GM18507 (cell line): ENCODE results near the gene GNAT1.
"Not testable (repeated sequence)": the region's sequence is repeated elsewhere in the genome, so short reads cannot be mapped to it uniquely, and the experiment has no call there.

Experiments
- DNase-seq: peaks from one replicate; pipeline ENCODE4 v3.0.0; 2011; ENCODE audit warnings: low read depth; ENCODE audit not compliant: insufficient read length; ENCODE audit errors: extremely low spot score
- FAIRE-seq: peaks from 2 replicates; lab custom pipeline; 2011; peaks lifted over from hg19 to GRCh38; lab: Jason Lieb, UNC

GNAT1 gene

DNA sequence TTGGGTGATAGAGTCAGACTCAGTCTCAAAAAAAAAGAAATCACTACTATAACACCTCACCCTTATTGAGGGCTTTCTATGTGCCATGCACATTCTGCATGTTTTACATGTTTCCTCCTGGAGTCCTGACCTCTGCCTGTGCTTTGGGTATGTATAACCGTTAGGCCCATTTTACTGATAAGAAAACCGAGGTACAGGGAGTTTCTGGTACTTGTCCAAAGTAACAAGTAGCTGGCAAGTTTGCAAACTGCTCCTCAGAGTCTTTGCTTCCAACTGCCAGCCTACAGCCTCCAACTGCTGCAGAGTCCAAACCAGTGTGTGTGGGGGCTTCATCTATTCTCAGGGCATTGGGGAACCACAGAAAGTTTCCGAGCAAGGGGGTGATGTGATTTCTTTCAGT, 40.9 kb downstream of the GNAT1 start:
- DNase-seq (no peak), FAIRE-seq (no peak)

DNA sequence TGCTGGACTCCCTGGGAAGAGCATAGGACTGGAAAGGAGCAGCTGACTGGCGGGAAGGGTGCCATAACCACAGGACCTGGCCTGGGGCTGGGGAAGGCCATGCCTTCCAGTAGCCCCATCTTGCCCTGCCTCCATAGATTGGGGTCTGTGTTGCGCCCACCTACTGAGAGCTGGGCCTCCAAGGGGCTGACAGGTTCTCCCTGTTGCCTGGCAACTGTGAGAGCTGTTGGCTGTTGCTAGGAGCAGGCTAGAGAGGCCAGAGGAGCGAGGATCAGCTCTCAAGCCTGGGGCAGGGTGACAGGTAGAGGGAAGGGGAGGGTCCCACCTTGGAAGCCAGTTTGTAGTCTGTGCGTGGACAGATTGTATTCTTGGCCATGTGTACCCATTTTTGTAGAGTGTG, 41.8 kb downstream of the GNAT1 start:
- no peak for FAIRE-seq

DNA sequence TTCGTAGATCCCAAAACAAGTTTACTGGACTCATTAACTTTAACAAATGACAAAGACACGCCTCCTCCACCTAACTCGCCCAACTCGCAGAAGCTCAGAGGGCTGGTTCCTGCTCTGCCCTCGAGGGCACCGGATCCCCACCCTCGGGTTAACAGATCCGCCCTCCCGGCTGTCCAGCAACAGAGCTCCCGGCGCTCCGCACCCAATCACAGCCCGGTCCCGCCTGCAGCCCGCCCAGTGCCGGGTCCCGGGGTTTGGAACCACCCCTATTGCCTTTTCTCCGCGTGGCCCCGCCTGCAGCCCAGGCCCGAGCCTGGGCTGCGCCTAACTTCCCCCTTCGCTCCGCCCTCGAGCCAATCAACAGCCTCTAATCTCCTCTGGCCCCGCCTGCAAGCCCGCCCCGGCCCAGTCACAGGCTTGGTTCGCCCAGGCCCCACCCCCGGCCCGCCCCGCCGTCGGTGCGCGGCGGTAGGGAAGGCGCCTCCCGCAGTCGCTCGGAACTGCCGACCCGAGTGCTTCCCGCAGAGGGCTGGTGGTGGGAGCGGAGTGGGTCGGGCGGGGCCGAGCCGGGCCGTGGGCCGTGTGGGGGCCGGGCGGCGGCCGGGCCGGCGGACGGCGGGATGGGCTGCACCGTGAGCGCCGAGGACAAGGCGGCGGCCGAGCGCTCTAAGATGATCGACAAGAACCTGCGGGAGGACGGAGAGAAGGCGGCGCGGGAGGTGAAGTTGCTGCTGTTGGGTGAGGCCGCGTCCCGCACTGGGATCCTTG, 44.5 kb downstream of the GNAT1 start, which contains the start of gene GNAI2:
TSS of gene GNAI2 (plus strand) at position 489 of the 768 bp plus-strand sequence. CDS start at position 621, 132 bp downstream.
- peak; percentile 94 for DNase-seq
- peak; percentile 100 for FAIRE-seq

More for the DNA sequence above, 41.8 kb downstream of the GNAT1 start:
- DNase-seq, result no peak

DNA sequence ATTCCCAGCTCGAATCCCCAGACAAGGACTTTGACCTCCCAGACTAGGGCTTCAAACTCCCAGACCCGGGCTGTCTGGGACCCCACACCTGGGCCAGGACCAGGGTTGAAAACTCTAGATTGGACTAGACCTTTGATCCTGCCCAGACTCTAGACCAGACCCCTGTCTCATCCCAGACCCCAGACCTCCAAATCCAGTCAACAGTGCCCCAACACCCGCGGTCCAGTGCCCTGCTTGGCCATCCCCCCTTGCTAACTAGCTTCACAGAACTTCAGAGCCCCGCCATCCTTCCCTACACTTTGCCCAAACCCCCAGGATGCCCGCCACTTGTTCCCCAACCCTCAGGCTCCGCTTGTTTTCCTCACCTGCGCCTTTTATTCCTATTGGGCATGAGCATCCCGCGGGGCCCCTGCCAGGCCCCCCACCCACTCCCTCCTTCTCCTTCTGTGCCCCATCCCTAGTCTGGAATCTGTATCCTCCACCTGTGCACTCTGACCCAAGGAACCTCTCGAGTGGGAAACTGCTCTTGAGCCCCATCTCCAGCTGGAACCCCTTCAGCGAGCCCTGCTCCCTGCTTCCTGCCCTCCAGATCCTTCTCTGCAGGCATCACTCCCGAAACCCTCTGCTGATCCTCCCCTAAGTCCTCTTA, 45.2 kb downstream of the GNAT1 start:
- peak; percentile 63 for FAIRE-seq
- DNase-seq, result no peak

DNA sequence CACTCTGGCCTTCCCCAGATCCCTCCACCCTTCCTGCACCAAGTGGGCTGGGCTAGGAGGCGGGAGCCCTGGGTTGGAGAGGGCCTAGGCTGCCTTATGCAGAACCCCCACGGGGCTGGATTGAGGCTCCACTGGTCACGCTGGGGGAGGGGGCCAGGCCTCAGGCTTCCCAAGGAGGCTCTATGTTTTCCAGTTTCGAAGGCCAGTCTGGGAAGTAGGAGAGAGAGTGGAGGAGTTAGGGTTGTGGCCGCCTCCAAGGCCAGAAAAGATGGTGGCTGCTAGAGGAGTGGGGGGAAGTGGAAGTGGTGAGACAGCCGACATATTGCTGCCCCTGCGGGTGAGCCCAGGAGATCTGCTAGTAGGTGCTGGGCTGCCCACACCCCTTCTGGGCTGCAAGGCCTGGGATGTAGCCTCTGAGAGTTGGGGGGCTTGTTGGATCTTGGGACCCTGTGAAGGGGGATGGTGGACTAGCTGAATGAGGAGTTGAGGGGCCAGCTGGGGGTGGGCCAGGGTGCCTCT, 45.8 kb downstream of the GNAT1 start:
- DNase-seq, result no peak
- FAIRE-seq, result peak; percentile 29

DNA sequence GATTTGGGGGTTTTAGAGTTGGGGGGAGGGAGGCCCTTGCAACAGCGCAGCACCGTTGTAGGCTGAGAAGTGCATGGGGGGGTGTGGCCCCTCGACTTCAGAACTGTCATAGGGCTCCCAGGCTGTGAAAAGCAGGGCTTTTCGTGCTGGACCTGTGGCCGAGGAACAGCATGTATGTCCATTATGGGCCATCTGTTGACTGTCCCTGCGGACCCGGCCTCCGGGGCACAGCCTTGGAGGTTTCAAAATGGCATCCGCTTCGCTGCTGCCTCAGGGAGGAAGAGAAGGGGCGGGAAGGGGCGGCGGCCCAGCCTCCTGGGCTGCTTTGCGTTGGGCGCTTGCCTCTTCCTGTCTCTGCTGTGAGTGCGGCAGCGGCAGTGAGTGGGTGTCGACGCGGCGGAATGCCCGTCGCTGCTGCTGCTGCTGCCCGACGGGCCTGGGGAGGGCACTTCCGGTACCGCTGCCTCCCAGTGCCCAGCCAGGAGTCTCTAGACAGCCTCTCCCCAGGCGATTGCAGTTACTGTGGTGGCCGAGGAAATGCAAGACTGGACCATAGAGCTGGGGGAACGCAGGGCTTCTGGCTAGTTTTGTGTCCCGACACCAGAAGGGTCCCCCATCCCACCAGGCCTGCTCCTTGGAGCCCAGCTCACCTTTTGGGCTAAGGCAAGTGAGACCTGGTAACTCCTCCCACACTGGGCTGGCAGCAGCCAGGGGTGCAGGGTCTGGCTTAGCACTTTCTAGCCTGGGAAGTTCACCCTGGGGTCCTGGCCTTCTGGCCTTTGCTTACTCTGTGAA, 46.5 kb downstream of the GNAT1 start:
- DNase-seq (peak; percentile 72), FAIRE-seq (peak; percentile 94)

DNA sequence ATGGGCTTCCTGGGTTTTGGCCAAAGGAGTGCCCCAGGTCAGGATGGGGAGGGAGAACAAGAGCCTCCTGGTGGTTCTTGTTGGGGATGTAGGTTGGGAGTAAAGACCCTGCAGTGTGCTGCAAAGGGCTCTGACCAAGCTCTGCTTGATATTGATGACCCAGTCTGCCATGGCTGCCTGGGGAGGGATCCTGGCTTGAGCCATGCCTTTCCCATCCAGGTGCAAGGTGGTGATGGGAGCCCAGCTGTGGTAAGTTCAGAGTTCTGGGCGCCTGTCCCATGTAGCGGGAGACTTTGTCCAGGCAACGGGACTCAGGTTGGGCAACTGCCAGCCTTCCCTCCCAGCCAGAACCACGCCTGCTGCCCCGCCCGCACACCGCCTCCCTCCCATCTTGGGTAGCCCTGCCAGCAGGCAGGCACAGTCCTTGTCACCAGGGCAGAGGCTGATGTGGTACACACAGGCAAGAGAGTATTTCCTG, 47.2 kb downstream of the GNAT1 start:
- DNase-seq (no peak), FAIRE-seq (no peak)

DNA sequence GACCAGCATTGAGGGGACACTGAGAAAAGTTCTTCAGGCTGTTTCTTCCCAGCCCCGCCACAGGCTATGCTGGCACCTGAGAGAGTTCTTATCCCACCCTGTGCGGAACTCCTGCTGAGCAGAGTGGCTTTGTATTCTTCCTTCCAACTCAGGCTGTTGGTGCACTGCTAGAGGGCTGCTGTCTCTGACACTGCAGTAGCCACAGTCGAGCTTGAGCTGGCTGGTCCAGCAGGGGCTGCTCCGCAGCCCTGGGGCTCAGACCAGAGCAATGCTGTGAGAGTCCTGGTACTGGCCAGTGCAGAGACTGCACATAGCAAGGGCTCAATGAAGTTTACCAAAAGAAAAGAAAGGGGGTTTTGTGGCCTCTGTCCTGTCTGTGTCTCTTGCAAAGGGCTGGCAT, 48.2 kb downstream of the GNAT1 start:
- FAIRE-seq (no peak), DNase-seq (no peak)

DNA sequence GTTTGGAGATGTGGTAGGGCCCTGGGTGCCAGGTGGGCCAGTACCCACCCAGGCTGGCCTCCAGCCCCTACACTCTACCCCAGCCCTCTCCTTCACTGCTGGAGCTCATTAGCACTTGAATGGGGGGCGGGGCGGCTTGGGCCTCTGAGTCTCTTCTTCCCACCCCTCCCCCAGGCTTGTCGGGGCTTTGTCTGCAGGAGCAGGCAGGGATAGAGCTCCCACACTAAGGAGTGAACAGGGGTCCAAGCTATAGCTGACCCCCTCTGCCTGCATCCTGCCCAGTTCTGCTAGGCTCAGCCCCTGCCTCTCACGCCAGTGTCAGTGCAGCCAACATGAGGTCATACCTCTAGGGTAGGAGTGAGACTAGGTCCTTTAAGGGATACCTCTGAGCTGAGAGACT, 49.8 kb downstream of the GNAT1 start:
- FAIRE-seq (no peak), DNase-seq (no peak)

DNA sequence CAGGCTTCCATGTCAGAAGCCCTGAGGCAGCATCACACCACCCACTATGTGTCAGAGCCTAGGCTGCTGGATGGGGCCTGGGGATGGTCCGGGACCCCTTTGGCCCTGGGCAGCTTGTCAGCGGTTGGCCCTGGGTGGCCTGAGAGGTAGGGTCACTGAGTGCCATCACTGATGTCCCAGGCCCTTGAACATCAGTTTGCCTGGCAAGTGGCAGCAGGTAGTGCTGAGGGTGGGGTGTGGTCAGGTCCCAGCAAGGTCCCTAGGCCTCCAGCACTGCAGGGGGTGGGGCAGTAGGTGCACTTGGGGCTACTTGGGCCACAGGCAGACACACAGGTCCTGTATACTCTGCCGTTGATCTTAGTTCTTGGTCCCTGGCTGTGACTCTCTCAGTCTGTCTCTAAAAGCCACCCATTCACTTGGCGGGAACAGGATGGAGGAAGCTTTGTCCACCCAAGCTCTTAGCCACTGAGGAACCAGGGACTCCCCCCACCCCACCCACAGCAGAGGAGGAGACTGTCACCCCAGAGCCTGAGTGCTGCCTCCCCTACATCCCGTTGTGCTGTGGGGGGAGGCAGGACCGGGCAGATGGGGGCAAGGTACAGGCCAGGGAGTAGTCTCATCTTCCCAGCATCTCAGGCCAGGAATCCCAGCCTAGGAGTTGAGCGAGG, 50.4 kb downstream of the GNAT1 start:
- no peak for DNase-seq
- FAIRE-seq, result no peak

DNA sequence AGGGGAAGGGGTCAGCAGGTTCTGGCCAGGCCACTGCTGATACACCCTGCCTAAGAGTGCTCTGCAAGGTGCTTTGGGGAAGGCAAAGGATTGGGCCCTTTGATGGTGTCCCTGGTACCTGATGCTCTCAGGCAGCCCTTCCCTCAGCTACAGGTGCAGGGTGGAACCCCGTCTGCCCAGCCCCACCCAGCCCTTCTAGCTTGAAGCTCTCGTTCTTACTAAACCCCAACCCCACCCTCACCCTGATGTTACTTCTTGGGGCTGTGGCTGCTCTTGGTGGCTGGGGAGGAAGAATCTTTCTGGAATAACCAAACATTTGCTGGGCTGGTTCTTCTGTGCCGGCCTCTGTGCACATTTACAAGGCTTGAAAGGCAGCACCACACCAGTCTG, 51.0 kb downstream of the GNAT1 start:
- no peak for FAIRE-seq

DNA sequence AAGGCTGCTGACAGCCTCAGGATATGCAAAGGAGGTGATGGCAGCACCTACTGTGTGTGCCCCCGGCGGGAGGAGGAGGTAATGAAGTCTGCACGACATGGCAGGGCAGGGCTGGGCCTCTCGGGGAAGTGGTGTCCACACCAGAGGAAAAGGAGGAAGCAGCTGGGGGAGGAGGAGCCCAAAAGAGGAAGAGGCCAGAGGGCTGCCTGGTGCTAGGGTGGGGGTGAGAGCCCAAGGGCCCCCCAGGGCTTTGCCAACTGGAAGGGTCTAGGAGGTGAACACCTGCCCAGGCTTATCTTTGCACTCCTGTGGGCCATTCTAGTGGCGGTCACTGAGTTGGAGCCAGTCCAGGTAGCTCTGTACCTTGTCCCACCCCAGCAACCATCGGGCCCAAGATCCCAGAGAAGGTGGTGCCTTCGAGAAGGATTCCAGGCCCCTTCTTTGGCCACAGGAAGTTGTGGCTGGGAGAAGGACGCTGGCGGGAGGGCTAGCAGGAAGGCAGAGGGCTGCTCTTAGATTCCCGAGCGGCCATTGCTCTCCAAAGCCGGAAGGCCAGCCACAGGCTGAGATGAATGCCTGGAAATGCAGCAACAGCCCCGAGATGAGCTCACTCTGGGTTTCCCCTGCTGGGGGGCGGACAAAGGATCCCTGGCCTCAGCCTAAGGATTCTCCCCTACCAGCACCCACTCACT, 51.6 kb downstream of the GNAT1 start:
- peak; percentile 61 for FAIRE-seq
- no peak for DNase-seq

More for the DNA sequence above, 51.0 kb downstream of the GNAT1 start:
- no peak for DNase-seq

DNA sequence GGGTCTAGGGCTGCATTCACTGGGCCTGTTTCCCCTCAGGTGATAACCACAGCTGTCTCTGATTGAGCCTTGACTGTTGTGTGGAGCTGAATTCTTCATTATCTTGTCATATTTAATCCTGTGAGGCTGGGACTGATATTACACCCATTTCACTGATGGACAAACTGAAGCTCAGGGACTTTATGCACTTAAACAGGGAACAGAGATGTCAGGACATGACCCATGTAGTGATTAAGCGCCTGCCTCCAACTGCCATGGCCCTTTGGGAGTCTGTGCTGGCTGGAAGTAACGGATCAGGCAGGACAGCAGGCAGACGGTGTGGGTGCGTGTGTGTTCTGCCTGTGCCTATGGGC, 52.1 kb downstream of the GNAT1 start:
- no peak for FAIRE-seq

DNA sequence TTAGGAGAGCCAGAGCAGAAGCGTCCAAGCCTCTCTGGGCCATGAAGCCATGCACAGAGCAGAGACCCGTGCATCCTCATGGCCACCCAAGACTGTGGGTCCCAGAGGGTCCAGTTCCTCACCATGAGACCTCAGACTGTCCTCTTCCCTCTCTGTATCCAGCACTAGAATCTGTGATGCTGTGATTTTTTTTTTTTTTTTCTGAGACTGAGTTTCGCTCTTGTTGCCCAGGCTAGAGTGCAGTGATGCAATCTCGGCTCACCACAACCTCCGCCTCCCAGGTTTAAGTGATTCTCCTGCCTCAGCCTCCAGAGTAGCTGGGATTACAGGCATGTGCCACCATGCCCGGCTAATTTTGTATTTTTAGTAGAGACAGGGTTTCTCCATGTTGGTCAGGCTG, 53.4 kb downstream of the GNAT1 start:
- FAIRE-seq, DNase-seq: not testable (repeated sequence)

More for the DNA sequence above, 52.1 kb downstream of the GNAT1 start:
- DNase-seq, result no peak

DNA sequence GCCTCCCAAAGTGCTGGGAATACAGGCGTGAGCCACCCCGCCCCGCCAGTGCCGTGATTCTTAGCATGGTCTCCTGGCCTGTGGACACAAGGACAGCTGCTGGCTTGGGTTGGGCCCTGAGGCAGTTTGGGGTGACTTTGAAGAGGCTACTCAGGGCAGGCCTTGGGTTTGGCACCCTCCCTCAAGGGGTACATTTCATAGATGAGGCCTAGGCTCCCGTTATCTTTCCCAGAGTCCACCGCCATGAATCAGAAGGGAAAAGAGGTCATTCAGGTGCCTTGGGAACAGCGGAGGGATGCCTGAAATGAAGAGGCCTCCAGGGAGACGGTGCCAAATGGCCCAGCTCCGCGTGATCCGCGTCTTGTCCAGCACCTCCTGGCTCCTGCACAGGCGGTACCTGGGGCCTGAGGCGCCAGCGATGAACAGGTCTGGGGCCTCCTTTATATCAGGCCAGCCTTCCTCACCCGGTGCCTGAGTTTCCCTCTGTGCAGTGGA, 53.9 kb downstream of the GNAT1 start:
- FAIRE-seq, result no peak

DNA sequence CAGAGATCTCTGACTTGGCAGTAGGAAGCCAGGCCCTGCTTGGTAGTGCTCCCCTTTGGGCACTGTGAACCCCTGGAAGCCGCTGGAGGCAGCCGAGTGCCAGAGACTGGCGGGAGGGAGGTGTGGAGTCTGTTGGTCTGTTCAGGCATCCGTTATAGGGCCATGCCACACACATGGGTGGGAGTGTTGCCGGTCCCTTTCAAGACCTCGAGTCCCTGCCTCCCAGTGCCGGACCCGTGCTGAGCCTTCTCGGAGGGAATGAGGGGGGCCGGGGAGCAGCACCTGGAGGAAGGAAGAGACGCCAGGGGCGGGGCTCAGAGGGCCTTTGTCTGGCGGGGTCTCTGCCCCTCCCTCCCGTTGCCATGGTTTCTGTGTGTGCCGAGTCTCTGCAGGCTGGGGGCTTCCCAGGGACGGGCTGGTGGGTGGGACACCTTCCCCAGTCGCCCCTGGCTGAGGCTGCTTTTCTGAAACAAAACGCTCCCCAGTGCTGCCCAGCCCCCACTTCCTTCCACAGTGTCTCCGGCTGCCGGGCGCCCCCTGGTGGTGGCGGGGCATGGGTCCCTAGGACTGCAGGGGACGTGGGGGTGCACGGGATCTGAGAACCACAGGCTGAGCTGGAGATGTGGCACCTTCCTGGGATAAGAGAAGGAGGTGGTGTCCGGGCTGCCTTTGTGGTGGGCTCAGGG, 54.6 kb downstream of the GNAT1 start:
- DNase-seq, result peak; percentile 70
- peak; percentile 69 for FAIRE-seq

More for the DNA sequence above, 53.9 kb downstream of the GNAT1 start:
- DNase-seq, result no peak

DNA sequence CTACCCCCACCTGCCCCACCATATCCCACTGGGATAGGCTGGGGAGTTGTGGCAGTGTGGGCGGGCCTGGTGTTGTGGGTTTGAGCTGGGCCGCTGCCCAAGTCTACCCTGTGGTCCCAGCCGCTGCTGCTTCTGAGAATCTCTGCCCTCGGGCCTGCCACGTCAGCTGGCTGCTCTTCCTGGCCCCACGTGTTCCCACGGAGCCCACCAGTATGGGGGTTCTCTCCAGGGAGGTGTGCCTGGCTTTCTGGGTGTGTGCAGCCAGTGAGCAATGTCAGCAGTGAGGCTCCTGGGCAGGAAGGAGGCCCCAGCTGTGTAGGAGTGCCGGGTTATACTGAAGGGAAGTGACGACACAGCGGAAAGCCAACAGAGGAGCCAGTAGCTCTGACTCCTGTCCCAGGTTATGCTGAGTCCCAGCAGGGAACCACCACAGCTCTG, 55.1 kb downstream of the GNAT1 start:
- FAIRE-seq (peak; percentile 49), DNase-seq (no peak)
